Thoracic aorta (tissue), 2 donors: ENCODE results near the gene TNK1. TPM values are rescaled to one million over a fixed set of nuclear protein-coding genes. Genes with fewer than 3 reads are reported as not detected.

ENCODE experiments used
- ATAC-seq: fragments of 150-250 bp; one replicate; pipeline ENCODE4 v1.8.0; 2017; ENCODE audit warnings: low read depth; ENCODE audit not compliant: insufficient number of reproducible peaks, low FRiP score
- DNase-seq: peaks from one replicate; pipeline ENCODE4 v3.0.0-alpha.2; 2020; ENCODE audit warnings: low spot score
- H3K27ac ChIP-seq, 2 donors: fragments of 200-600 bp; sonication (generic); 1 replicate in 1 of 2; 2 replicates in 1 of 2; pipeline ENCODE4 v1.5.1; 2016; ENCODE audit warnings: mild to moderate bottlenecking in 2 of 2, moderate library complexity in 2 of 2
- H3K27me3 ChIP-seq: fragments of 200-600 bp; sonication (generic); replicated peaks from 2 replicates; pipeline ENCODE4 v1.6.0; 2016; ENCODE audit warnings: mild to moderate bottlenecking; ENCODE audit not compliant: insufficient read depth
- H3K36me3 ChIP-seq: fragments of 200-600 bp; sonication (generic); one replicate; pipeline ENCODE4 v1.5.1; 2016
- H3K4me1 ChIP-seq, 2 donors: fragments of 200-600 bp; sonication (generic); 1 replicate in 1 of 2; 2 replicates in 1 of 2; pipeline versions ENCODE4 v1.5.1 to v1.6.0; 2016; ENCODE audit warnings: low read depth in 2 of 2, mild to moderate bottlenecking in 1 of 2; ENCODE audit not compliant: control insufficient read depth in 1 of 2
- H3K4me3 ChIP-seq: fragments of 200-600 bp; sonication (generic); 2 replicates; pipeline ENCODE4 v1.5.1; 2016; ENCODE audit warnings: mild to moderate bottlenecking
- H3K9me3 ChIP-seq: fragments of 200-600 bp; sonication (generic); 2 replicates; pipeline ENCODE4 v1.5.1; 2016
- total RNA-seq, 2 donors: library from RNA; depleted of rRNA; stranded (reverse); fragments of >200 nt; gene quantifications; one replicate each; pipeline versions ENCODE4 v1.1.0 to v1.2.3, GENCODE V29; 2016
- TF ChIP-seq, protein P1 (sequence below): fragments of 200-600 bp; sonication (generic); IDR thresholded peaks from one replicate; pipeline ENCODE4 v1.5.1; 2019; ENCODE audit warnings: antibody characterized with exemption

Gene TNK1
- total RNA-seq, 2 donors from 2014 or later = 3.7 to 4.7 TPM

DNA sequence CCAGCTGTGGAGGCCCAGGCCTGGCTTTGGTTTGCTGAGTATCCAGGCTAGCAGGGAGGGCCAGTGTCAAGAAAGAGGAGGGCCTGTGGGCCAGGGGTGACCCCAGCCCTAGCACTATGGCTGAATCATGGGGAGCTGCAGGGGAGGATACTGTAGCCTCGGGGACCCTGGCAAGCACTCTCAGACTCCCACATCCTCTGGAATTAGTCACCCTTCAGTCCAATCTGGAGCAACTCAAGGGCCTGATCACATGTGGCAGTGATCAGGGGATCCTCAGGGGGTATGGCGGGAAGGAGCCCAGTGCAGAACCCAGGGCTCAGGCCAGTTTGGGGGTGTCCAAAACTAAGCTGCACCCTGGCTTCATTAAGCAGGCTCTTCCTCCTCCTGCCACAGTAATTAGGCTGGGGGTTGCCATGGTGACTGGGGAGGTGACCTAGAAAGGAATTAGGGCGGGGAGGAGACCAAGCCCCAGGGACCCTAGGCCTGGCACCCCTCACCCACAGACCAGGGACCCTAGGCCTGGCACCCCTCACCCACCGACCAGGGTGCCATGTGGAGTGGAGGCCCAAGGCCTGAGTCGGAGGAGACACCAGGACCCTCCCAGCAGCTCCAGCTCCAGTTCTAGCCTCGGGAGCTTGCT lies 32.6 kb downstream of the TNK1 start:
- TF ChIP-seq, protein P1, sequence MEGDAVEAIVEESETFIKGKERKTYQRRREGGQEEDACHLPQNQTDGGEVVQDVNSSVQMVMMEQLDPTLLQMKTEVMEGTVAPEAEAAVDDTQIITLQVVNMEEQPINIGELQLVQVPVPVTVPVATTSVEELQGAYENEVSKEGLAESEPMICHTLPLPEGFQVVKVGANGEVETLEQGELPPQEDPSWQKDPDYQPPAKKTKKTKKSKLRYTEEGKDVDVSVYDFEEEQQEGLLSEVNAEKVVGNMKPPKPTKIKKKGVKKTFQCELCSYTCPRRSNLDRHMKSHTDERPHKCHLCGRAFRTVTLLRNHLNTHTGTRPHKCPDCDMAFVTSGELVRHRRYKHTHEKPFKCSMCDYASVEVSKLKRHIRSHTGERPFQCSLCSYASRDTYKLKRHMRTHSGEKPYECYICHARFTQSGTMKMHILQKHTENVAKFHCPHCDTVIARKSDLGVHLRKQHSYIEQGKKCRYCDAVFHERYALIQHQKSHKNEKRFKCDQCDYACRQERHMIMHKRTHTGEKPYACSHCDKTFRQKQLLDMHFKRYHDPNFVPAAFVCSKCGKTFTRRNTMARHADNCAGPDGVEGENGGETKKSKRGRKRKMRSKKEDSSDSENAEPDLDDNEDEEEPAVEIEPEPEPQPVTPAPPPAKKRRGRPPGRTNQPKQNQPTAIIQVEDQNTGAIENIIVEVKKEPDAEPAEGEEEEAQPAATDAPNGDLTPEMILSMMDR = no peak
- no peaks in the 10 kb centered on the region for H3K4me1 ChIP-seq
- no peaks in the 10 kb centered on the region for H3K27me3 ChIP-seq
- no peaks in the 10 kb centered on the region for H3K36me3 ChIP-seq
- DNase-seq (no peak), ATAC-seq (no peak)
- no peak overlapping the region for H3K4me3 ChIP-seq
- H3K9me3 ChIP-seq = no peaks in the 10 kb centered on the region
- H3K27ac ChIP-seq = no peak overlapping the region

DNA sequence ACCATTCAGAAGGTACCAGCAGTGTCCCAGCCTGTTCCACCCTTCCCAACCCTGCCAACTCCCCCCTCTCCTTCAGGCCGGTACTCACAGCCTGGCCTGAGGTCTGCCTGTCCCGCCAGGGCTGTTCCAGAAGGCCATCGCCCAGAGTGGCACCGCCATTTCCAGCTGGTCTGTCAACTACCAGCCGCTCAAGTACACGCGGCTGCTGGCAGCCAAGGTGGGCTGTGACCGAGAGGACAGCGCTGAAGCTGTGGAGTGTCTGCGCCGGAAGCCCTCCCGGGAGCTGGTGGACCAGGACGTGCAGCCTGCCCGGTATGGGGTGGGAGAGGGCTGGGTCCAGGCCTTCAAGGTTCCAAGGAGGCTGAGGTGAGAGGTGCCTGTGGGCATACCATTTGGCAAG lies 33.9 kb downstream of the TNK1 start:
- ATAC-seq (no peak), DNase-seq (no peak)
- no peak overlapping the region for H3K27ac ChIP-seq
- H3K9me3 ChIP-seq = no peaks in the 10 kb centered on the region
- no peaks in the 10 kb centered on the region for H3K27me3 ChIP-seq
- H3K4me3 ChIP-seq = no peak overlapping the region
- H3K4me1 ChIP-seq = no peaks in the 10 kb centered on the region
- TF ChIP-seq, protein P1 = no peak
- H3K36me3 ChIP-seq = no peaks in the 10 kb centered on the region

DNA sequence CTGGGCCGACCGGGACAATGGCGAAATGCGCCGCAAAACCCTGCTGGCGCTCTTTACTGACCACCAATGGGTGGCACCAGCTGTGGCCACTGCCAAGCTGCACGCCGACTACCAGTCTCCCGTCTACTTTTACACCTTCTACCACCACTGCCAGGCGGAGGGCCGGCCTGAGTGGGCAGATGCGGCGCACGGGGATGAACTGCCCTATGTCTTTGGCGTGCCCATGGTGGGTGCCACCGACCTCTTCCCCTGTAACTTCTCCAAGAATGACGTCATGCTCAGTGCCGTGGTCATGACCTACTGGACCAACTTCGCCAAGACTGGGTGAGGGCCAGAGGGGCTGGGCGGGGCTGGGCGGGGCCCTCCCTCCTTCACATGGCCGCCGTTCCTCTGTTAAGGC lies 34.9 kb downstream of the TNK1 start:
- Histone ChIP-seq H3K4me1 (no peaks in the 10 kb centered on the region), H3K27ac (no peak overlapping the region), H3K27me3 (no peaks in the 10 kb centered on the region), H3K36me3 (no peaks in the 10 kb centered on the region), H3K4me3 (no peak overlapping the region), H3K9me3 (no peaks in the 10 kb centered on the region)
- TF ChIP-seq, protein P1 = no peak
- no peak for ATAC-seq
- DNase-seq = no peak

DNA sequence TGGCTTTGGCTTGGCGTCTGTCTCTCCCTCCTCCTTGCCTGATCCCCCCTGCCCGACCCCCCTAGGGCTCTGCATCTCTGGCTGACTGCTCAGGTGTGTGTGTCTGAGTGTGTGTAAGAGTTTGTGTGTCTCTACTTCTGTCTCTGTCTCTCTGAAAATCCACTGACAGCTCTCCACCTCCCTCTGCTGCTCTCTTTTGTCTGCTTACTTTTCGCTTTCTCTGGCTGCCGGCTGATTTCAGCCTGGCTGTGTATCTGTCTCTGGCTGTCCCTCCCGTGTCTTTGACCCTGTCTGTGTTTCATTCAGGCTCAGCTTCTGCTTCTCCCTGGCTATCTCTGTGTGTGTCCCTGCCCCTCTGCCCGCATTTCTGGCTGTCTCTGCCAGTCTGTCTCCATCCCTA lies 35.4 kb downstream of the TNK1 start:
- Histone ChIP-seq H3K4me3 (no peak overlapping the region), H3K4me1 (no peaks in the 10 kb centered on the region)
- TF ChIP-seq, protein P1 = no peak

DNA sequence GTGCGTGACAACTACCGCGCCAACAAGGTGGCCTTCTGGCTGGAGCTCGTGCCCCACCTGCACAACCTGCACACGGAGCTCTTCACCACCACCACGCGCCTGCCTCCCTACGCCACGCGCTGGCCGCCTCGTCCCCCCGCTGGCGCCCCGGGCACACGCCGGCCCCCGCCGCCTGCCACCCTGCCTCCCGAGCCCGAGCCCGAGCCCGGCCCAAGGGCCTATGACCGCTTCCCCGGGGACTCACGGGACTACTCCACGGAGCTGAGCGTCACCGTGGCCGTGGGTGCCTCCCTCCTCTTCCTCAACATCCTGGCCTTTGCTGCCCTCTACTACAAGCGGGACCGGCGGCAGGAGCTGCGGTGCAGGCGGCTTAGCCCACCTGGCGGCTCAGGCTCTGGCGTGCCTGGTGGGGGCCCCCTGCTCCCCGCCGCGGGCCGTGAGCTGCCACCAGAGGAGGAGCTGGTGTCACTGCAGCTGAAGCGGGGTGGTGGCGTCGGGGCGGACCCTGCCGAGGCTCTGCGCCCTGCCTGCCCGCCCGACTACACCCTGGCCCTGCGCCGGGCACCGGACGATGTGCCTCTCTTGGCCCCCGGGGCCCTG lies 36.3 kb downstream of the TNK1 start:
- H3K36me3 ChIP-seq = no peaks in the 10 kb centered on the region
- H3K27me3 ChIP-seq = no peaks in the 10 kb centered on the region
- H3K4me1 ChIP-seq = no peaks in the 10 kb centered on the region
- TF ChIP-seq, protein P1 = no peak
- H3K4me3 ChIP-seq = no peak overlapping the region
- no peak overlapping the region for H3K27ac ChIP-seq
- DNase-seq (no peak), ATAC-seq (no peak)
- no peaks in the 10 kb centered on the region for H3K9me3 ChIP-seq

More for the DNA sequence above, 35.4 kb downstream of the TNK1 start:
- Histone ChIP-seq H3K27ac (no peak overlapping the region), H3K36me3 (no peaks in the 10 kb centered on the region), H3K9me3 (no peaks in the 10 kb centered on the region), H3K27me3 (no peaks in the 10 kb centered on the region)
- ATAC-seq (no peak), DNase-seq (no peak)
